Activated T-cell treated with anti-CD3 and anti-CD28 coated beads for 1 hour (primary cell): ENCODE measurements around the gene USP24.
"Not testable (repeated sequence)": the region's sequence is repeated elsewhere in the genome, so short reads cannot be mapped to it uniquely, and the experiment has no call there.

Experiments
- DNase-seq: peaks from one replicate; pipeline ENCODE4 v3.0.0-alpha.2; 2020; ENCODE audit warnings: low read depth

Gene USP24

GRCh38 chr1:55124470-55124869, 90.7 kb downstream of the USP24 start:
- DNase-seq = no peak

GRCh38 chr1:55120538-55120937, 94.6 kb downstream of the USP24 start:
- DNase-seq = no peak

- DNase-seq = no peak
These were observed 96.4 kb downstream of the USP24 start for GRCh38 chr1:55118651-55119329.

GRCh38 chr1:55117941-55118340, 97.2 kb downstream of the USP24 start:
- no peak for DNase-seq

- not testable (repeated sequence) for DNase-seq
These were observed 106.2 kb downstream of the USP24 start for GRCh38 chr1:55109005-55109404.

- DNase-seq = no peak
These were observed 108.1 kb downstream of the USP24 start for GRCh38 chr1:55107101-55107500.

- no peak for DNase-seq
These were observed 111.3 kb downstream of the USP24 start for GRCh38 chr1:55103891-55104290.

- DNase-seq = no peak
These were observed 120.1 kb downstream of the USP24 start for GRCh38 chr1:55095095-55095494.

- no peak for DNase-seq
These were observed 122.7 kb downstream of the USP24 start for GRCh38 chr1:55092475-55092874.

GRCh38 chr1:55089683-55090082, 125.5 kb downstream of the USP24 start:
- no peak for DNase-seq

- DNase-seq = no peak
These were observed 126.8 kb downstream of the USP24 start for GRCh38 chr1:55088413-55088812.

- no peak for DNase-seq
These were observed 127.7 kb downstream of the USP24 start for GRCh38 chr1:55087439-55087838.

GRCh38 chr1:55084257-55084656, 130.9 kb downstream of the USP24 start:
- DNase-seq = no peak

- DNase-seq = no peak
These were observed 133.3 kb downstream of the USP24 start for GRCh38 chr1:55081905-55082296.

- DNase-seq = no peak
These were observed 133.8 kb downstream of the USP24 start for GRCh38 chr1:55081188-55081904.

- no peak for DNase-seq
These were observed 135.5 kb downstream of the USP24 start for GRCh38 chr1:55079651-55080050.

GRCh38 chr1:55078470-55078869, 136.7 kb downstream of the USP24 start:
- no peak for DNase-seq

- DNase-seq = no peak
These were observed 138.8 kb downstream of the USP24 start for GRCh38 chr1:55076356-55076755.

- DNase-seq = no peak
These were observed 140.7 kb downstream of the USP24 start for GRCh38 chr1:55074455-55074854.

- DNase-seq = no peak
These were observed 141.8 kb downstream of the USP24 start for GRCh38 chr1:55073187-55073916.

GRCh38 chr1:55071477-55071876, 143.7 kb downstream of the USP24 start:
- no peak for DNase-seq

- DNase-seq = no peak
These were observed 144.6 kb downstream of the USP24 start for GRCh38 chr1:55070293-55071164.
